Caco-2 (cell line): ENCODE data around the gene SURF4. TPM values are rescaled to one million over a fixed set of nuclear protein-coding genes. Genes with fewer than 3 reads are reported as not detected.

Experiments
- BruUV-seq: library from RNA; stranded (reverse); fragments of 400-500 nt; replicated peaks from 2 replicates; lab custom pipeline; 2021; lab: Mats Ljungman, UMichigan
- CTCF ChIA-PET: fragments of 300-600 bp; sonication (Branson Sonifier 250); formaldehyde crosslinking; loops from one replicate; lab custom pipeline; 2022; ENCODE audit warnings: antibody characterized with exemption; lab: Charles Lee
- POLR2A ChIA-PET: fragments of 300-600 bp; sonication (Branson Sonifier 250); formaldehyde crosslinking; loops from one replicate; lab custom pipeline; 2022; ENCODE audit warnings: antibody characterized with exemption; lab: Charles Lee
- DNase-seq, 2 experiments: peaks; one replicate each; pipeline versions ENCODE4 v3.0.0 to v3.0.0-alpha.2; 2020 to 2022
- H3K27me3 ChIP-seq: replicated peaks from 2 replicates; pipeline ENCODE4 v1.6.0; 2011; ENCODE audit warnings: low read length; ENCODE audit not compliant: control insufficient read depth, insufficient read depth
- H3K36me3 ChIP-seq: 2 replicates; pipeline ENCODE4 v1.5.1; 2011; ENCODE audit warnings: low read length; ENCODE audit not compliant: control insufficient read depth, insufficient read depth
- H3K4me1 ChIP-seq: fragments of 250-450 bp; sonication (Bioruptor Pico); 2 replicates; pipeline ENCODE4 v1.5.1; 2020; ENCODE audit warnings: mild to moderate bottlenecking
- H3K4me3 ChIP-seq: 2 replicates; pipeline ENCODE4 v1.5.1; 2011; ENCODE audit warnings: low read depth, mild to moderate bottlenecking, control low read depth, low read length
- H3K9me3 ChIP-seq: fragments of 250-450 bp; sonication (Bioruptor Pico); 2 replicates; pipeline ENCODE4 v1.5.1; 2020; ENCODE audit warnings: mild to moderate bottlenecking, moderate library complexity
- H3K27ac Mint-ChIP-seq: one replicate; pipeline ENCODE4 v1.8.0; 2022; ENCODE audit warnings: mixed read lengths; ENCODE audit not compliant: unreplicated experiment
- H3K27me3 Mint-ChIP-seq: one replicate; pipeline ENCODE4 v1.8.0; 2022; ENCODE audit warnings: mixed read lengths; ENCODE audit not compliant: insufficient read depth, unreplicated experiment
- H3K36me3 Mint-ChIP-seq: one replicate; pipeline ENCODE4 v1.8.0; 2022; ENCODE audit warnings: mild to moderate bottlenecking, mixed read lengths; ENCODE audit not compliant: insufficient read depth, unreplicated experiment
- H3K4me1 Mint-ChIP-seq: one replicate; pipeline ENCODE4 v1.8.0; 2022; ENCODE audit warnings: low read depth, mixed read lengths; ENCODE audit not compliant: unreplicated experiment
- H3K4me3 Mint-ChIP-seq: one replicate; pipeline ENCODE4 v1.8.0; 2022; ENCODE audit warnings: mild to moderate bottlenecking, moderate library complexity, mixed read lengths; ENCODE audit not compliant: unreplicated experiment
- H3K9me3 Mint-ChIP-seq: one replicate; pipeline ENCODE4 v1.8.0; 2022; ENCODE audit warnings: mixed read lengths; ENCODE audit not compliant: unreplicated experiment
- intact Hi-C: fragments of 100-400 bp; cut with micrococcal nuclease; formaldehyde crosslinking; loops from one replicate; pipeline ENCODE4 v1.10.0; 2022; ENCODE audit not compliant: unreplicated experiment
- total RNA-seq: library from RNA; stranded (reverse); gene quantifications from 2 replicates; pipeline ENCODE4 v1.2.3, GENCODE V29; 2022
- TF ChIP-seq, protein P1 (sequence below), 2 experiments: fragments of 200-600 bp in 1 of 2; IDR thresholded peaks; 1 replicate in 1 of 2; 2 replicates in 1 of 2; pipeline versions ENCODE4 v1.5.1 to v1.8.0; 2011 to 2022; ENCODE audit warnings: antibody characterized with exemption in 1 of 2, control low read depth in 1 of 2, inconsistent platforms in 1 of 2, low read depth in 1 of 2, low read length in 1 of 2, mild to moderate bottlenecking in 1 of 2, moderate library complexity in 1 of 2; ENCODE audit not compliant: insufficient read depth in 1 of 2, severe bottlenecking in 1 of 2, unreplicated experiment in 1 of 2

The SURF4 gene
- total RNA-seq, 1 experiment from 2014 or later, result 239 TPM

DNA sequence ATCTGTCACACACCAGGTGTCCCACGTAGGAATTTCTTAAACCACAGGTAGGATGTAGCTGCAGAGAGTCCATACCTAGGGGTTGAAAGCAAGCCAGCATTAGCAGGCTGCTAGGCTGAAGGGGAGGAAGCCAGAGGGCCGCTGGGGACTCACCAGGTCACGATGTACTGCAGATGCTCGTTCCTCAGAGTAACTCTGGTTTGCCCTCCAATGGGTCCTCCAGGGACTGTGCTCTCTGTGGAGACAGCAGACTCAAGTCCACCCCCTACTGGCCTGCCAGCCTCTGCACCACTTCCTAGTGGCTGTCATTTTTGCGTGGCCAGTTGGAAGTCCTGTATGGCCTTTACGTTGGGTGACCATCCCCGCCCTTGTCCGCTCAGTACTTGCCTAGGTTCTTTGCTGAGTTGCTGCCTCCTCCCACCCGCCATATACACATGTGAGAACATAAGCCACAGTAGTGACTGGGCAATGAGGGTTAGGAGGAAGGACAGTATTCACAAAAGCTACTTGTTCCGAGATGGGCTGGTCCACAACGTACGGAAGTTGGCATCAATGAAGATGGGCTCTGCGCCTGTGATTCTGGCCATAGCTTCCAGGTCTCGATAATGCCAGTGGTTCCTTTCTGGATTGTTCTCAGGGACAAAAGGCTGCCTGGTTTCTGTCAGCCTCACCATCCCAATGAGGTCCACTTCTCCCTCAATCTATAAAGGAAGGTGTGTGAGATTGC, 23.8 kb downstream of the SURF4 start:
- Mint-ChIP-seq H3K36me3 (peaks cover 93% of the 10 kb centered on the region), H3K4me3 (no peak overlapping the region), H3K27me3 (no peaks in the 10 kb centered on the region), H3K4me1 (peaks cover 2% of the 10 kb centered on the region), H3K9me3 (no peaks in the 10 kb centered on the region), H3K27ac (no peak overlapping the region)
- intact Hi-C loops, result no loop called here
- Histone ChIP-seq H3K4me1 (peaks cover 12% of the 10 kb centered on the region), H3K36me3 (peaks cover 16% of the 10 kb centered on the region), H3K4me3 (no peak overlapping the region), H3K27me3 (no peaks in the 10 kb centered on the region), H3K9me3 (no peaks in the 10 kb centered on the region)
- BruUV-seq, result TSS peak; percentile 12
- ChIA-PET CTCF (no interaction called here), POLR2A (interaction anchor here (0.6 to 1.1 kb wide), 2 partner anchors 13 to 706 kb away, joined by 4 to 5 read pairs; no protein-coding TSS in a partner anchor)
- TF ChIP-seq, protein P1, sequence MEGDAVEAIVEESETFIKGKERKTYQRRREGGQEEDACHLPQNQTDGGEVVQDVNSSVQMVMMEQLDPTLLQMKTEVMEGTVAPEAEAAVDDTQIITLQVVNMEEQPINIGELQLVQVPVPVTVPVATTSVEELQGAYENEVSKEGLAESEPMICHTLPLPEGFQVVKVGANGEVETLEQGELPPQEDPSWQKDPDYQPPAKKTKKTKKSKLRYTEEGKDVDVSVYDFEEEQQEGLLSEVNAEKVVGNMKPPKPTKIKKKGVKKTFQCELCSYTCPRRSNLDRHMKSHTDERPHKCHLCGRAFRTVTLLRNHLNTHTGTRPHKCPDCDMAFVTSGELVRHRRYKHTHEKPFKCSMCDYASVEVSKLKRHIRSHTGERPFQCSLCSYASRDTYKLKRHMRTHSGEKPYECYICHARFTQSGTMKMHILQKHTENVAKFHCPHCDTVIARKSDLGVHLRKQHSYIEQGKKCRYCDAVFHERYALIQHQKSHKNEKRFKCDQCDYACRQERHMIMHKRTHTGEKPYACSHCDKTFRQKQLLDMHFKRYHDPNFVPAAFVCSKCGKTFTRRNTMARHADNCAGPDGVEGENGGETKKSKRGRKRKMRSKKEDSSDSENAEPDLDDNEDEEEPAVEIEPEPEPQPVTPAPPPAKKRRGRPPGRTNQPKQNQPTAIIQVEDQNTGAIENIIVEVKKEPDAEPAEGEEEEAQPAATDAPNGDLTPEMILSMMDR (IDR thresholded peaks at IDR 0.05; ENCODE audit: insufficient read depth in 1 of 2, low read depth in 1 of 2, low read length in 1 of 2, severe bottlenecking in 1 of 2, unreplicated experiment in 1 of 2), result peak; percentile 43 to 47
- DNase-seq, result peak; percentile 70 to 81

DNA sequence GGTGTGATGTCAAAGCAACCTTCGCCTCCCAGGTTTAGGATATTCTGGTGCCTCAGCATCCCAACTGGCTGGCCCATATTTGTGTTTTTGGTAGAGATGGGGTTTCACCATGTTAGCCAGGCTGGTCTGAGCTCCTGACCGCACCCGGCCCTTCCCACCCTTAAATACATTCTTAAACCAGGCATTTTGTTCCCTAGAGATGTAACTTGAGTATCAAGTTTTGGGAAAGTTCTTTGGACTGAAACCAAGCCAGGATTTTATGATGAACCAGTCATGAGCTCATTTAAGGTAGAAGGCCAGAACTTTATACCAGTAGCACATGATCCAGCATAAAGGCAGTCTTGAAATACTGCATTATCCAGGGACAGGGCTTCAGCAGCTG, 24.3 kb downstream of the SURF4 start:
- no peak overlapping the region for H3K27ac Mint-ChIP-seq
- peaks cover 12% of the 10 kb centered on the region for H3K4me1 ChIP-seq
- peaks cover 8% of the 10 kb centered on the region for H3K4me1 Mint-ChIP-seq
- no peaks in the 10 kb centered on the region for H3K27me3 Mint-ChIP-seq
- no peak overlapping the region for H3K4me3 Mint-ChIP-seq
- H3K9me3 Mint-ChIP-seq, result no peaks in the 10 kb centered on the region
- H3K27me3 ChIP-seq, result no peaks in the 10 kb centered on the region
- no TSS peak for BruUV-seq
- no peaks in the 10 kb centered on the region for H3K9me3 ChIP-seq
- POLR2A ChIA-PET, result interaction anchor here (0.6 to 1.1 kb wide), 2 partner anchors 14 to 706 kb away, joined by 4 to 5 read pairs; no protein-coding TSS in a partner anchor
- CTCF ChIA-PET, result no interaction called here
- DNase-seq, result no peak
- H3K4me3 ChIP-seq, result no peak overlapping the region
- peaks cover 90% of the 10 kb centered on the region for H3K36me3 Mint-ChIP-seq
- TF ChIP-seq, protein P1 (IDR thresholded peaks at IDR 0.05; ENCODE audit: insufficient read depth in 1 of 2, low read depth in 1 of 2, low read length in 1 of 2, severe bottlenecking in 1 of 2, unreplicated experiment in 1 of 2), result no peak
- peaks cover 16% of the 10 kb centered on the region for H3K36me3 ChIP-seq
- intact Hi-C loops, result no loop called here

DNA sequence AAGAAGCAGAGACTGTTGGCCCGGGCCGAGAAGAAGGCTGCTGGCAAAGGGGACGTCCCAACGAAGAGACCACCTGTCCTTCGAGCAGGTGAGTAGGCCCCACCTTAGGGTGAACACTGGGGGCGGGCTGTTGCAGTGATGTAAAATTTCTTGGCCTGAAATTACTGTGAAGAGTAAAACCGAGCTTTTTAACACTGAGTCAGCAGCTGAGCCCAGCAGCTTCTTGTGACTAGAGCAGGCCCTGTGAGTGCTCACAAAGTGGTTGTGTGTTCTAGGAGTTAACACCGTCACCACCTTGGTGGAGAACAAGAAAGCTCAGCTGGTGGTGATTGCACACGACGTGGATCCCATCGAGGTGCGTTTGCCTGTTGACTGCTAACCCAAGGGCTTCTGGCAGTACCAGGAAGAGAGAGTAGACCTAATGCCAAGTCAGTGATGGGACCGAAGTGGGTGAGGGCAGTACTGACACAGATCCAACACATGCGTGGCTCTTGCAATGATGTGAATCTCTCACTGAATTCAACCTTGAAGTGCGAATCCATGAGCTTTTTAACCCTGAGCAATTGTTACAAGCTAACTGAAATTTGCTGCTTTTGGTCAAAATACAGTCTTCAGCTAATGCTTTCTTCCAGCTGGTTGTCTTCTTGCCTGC, 25.8 kb downstream of the SURF4 start:
- Histone ChIP-seq H3K4me3 (no peak overlapping the region), H3K27me3 (no peaks in the 10 kb centered on the region), H3K4me1 (peaks cover 12% of the 10 kb centered on the region), H3K36me3 (peaks cover 20% of the 10 kb centered on the region), H3K9me3 (no peaks in the 10 kb centered on the region)
- intact Hi-C loops, result no loop called here
- BruUV-seq, result no TSS peak
- no peak overlapping the region for H3K27ac Mint-ChIP-seq
- CTCF ChIA-PET, result interaction anchor here (0.5 kb wide), 1 partner anchor 110 kb away, joined by 4 read pairs; the partner anchor contains the start of gene CACFD1
- no peak for DNase-seq
- POLR2A ChIA-PET, result no interaction called here
- peaks cover 13% of the 10 kb centered on the region for H3K4me1 Mint-ChIP-seq
- TF ChIP-seq, protein P1 (IDR thresholded peaks at IDR 0.05; ENCODE audit: insufficient read depth in 1 of 2, low read depth in 1 of 2, low read length in 1 of 2, severe bottlenecking in 1 of 2, unreplicated experiment in 1 of 2), result no peak
- no peaks in the 10 kb centered on the region for H3K27me3 Mint-ChIP-seq
- peak overlapping the region; percentile 90 for H3K4me3 Mint-ChIP-seq
- H3K9me3 Mint-ChIP-seq, result no peaks in the 10 kb centered on the region
- H3K36me3 Mint-ChIP-seq, result peaks cover 89% of the 10 kb centered on the region
